GM23338 (cell line): ENCODE results near the gene SELE. TPM values are rescaled to one million over a fixed set of nuclear protein-coding genes. Genes with fewer than 3 reads are reported as not detected.

ENCODE experiments used
- ATAC-seq: fragments of 200-7000 bp; cut with Tn5 transposase; 3 replicates; pipeline ENCODE4 v1.9.1; 2020
- DNase-seq: peaks from one replicate; pipeline ENCODE4 v3.0.0-alpha.2; 2015; ENCODE audit warnings: low spot score
- H2AFZ ChIP-seq: fragments of 200-600 bp; sonication (generic); 2 replicates; pipeline ENCODE4 v1.8.0; 2016; ENCODE audit warnings: antibody characterized with exemption, mild to moderate bottlenecking, moderate library complexity
- H3F3A ChIP-seq: fragments of 200-600 bp; sonication (generic); replicated peaks from 2 replicates; pipeline ENCODE4 v1.8.0; 2017; ENCODE audit warnings: antibody characterized with exemption, mixed run types, low read depth
- H3K27ac ChIP-seq: fragments of 200-600 bp; sonication (generic); 2 replicates; pipeline ENCODE4 v1.6.1; 2016; ENCODE audit warnings: low read depth
- H3K27me3 ChIP-seq: fragments of 200-600 bp; sonication (generic); 2 replicates; pipeline ENCODE4 v1.8.0; 2016; ENCODE audit warnings: mild to moderate bottlenecking, mixed run types, moderate library complexity; ENCODE audit not compliant: insufficient read depth
- H3K36me3 ChIP-seq: fragments of 200-600 bp; sonication (generic); 2 replicates; pipeline ENCODE4 v1.8.0; 2016; ENCODE audit warnings: mild to moderate bottlenecking; ENCODE audit not compliant: insufficient read depth
- H3K4me1 ChIP-seq: fragments of 200-600 bp; sonication (generic); 2 replicates; pipeline ENCODE4 v1.8.0; 2016; ENCODE audit warnings: mild to moderate bottlenecking, moderate library complexity; ENCODE audit not compliant: insufficient read depth
- H3K4me2 ChIP-seq: fragments of 200-600 bp; sonication (generic); 2 replicates; pipeline ENCODE4 v1.7.1; 2017; ENCODE audit warnings: mixed run types
- H3K4me3 ChIP-seq: fragments of 200-600 bp; sonication (generic); 2 replicates; pipeline ENCODE4 v1.6.1; 2016; ENCODE audit warnings: mixed run types
- H3K79me2 ChIP-seq: fragments of 200-600 bp; sonication (generic); replicated peaks from 2 replicates; pipeline ENCODE4 v1.8.0; 2017; ENCODE audit warnings: mild to moderate bottlenecking; ENCODE audit not compliant: insufficient read depth
- H3K9me2 ChIP-seq: fragments of 200-600 bp; sonication (generic); 2 replicates; pipeline ENCODE4 v1.8.0; 2017; ENCODE audit not compliant: insufficient read depth
- H4K20me1 ChIP-seq: fragments of 200-600 bp; sonication (generic); replicated peaks from 2 replicates; pipeline ENCODE4 v1.8.0; 2017; ENCODE audit warnings: mild to moderate bottlenecking; ENCODE audit not compliant: insufficient read depth
- H3K27ac Mint-ChIP-seq: 2 replicates; pipeline ENCODE4 v1.8.0; 2020; ENCODE audit warnings: inconsistent platforms, mild to moderate bottlenecking, moderate library complexity, mixed read lengths
- H3K27me3 Mint-ChIP-seq: 3 replicates; pipeline ENCODE4 v1.8.0; 2022; ENCODE audit warnings: low read depth, mild to moderate bottlenecking, moderate library complexity, mixed read lengths, inconsistent platforms; ENCODE audit not compliant: insufficient read depth, poor library complexity
- H3K36me3 Mint-ChIP-seq: 3 replicates; pipeline ENCODE4 v1.8.0; 2021; ENCODE audit warnings: low read depth, mild to moderate bottlenecking, inconsistent platforms, moderate library complexity, mixed read lengths
- H3K4me1 Mint-ChIP-seq: 3 replicates; pipeline ENCODE4 v1.8.0; 2020; ENCODE audit warnings: mild to moderate bottlenecking, inconsistent platforms, mixed read lengths
- H3K4me3 Mint-ChIP-seq: 3 replicates; pipeline ENCODE4 v1.8.0; 2021; ENCODE audit warnings: moderate library complexity, mild to moderate bottlenecking, inconsistent platforms, mixed read lengths
- H3K9me3 Mint-ChIP-seq: 3 replicates; pipeline ENCODE4 v1.8.0; 2020; ENCODE audit warnings: moderate library complexity, mild to moderate bottlenecking, inconsistent platforms, mixed read lengths
- CREB1 ChIP-seq: fragments of 250-450 bp; sonication (Bioruptor Pico); IDR thresholded peaks from 2 replicates; pipeline ENCODE4 v1.5.0; 2020; ENCODE audit warnings: low read depth, mild to moderate bottlenecking, moderate library complexity
- CTCF ChIP-seq, 2 experiments: fragments of 200-600 bp in 1 of 2; sonication (generic) in 1 of 2; conservative IDR thresholded peaks; 2 replicates each; pipeline versions ENCODE4 v1.5.1 to v1.6.1; 2016 to 2017; ENCODE audit warnings: antibody characterized with exemption in 2 of 2, low read depth in 2 of 2, mild to moderate bottlenecking in 2 of 2, moderate library complexity in 1 of 2
- ETS1 ChIP-seq: IDR thresholded peaks from 2 replicates; pipeline ENCODE4 v1.6.1; 2016; ENCODE audit warnings: antibody characterized with exemption
- EZH2 ChIP-seq: fragments of 200-600 bp; sonication (generic); IDR thresholded peaks from one replicate; pipeline ENCODE4 v1.8.0; 2017; ENCODE audit warnings: antibody characterized with exemption, mild to moderate bottlenecking, low read depth; ENCODE audit not compliant: unreplicated experiment
- JUNB ChIP-seq: IDR thresholded peaks from one replicate; pipeline ENCODE4 v1.6.1; 2016; ENCODE audit warnings: antibody characterized with exemption; ENCODE audit not compliant: unreplicated experiment
- NANOG ChIP-seq: IDR thresholded peaks from 2 replicates; pipeline ENCODE4 v1.6.1; 2016; ENCODE audit warnings: antibody characterized with exemption, borderline replicate concordance
- POLR2AphosphoS5 ChIP-seq: IDR thresholded peaks from 2 replicates; pipeline ENCODE4 v1.6.1; 2016; ENCODE audit warnings: antibody characterized with exemption, low read depth
- REST ChIP-seq: IDR thresholded peaks from one replicate; pipeline ENCODE4 v1.6.1; 2018; ENCODE audit warnings: antibody characterized with exemption; ENCODE audit not compliant: unreplicated experiment
- STAT1 ChIP-seq: IDR thresholded peaks from one replicate; pipeline ENCODE4 v1.6.1; 2016; ENCODE audit warnings: antibody characterized with exemption; ENCODE audit not compliant: unreplicated experiment
- ZNF114 ChIP-seq: fragments of 250-450 bp; sonication (Bioruptor Pico); IDR thresholded peaks from 2 replicates; pipeline ENCODE4 v1.5.0; 2020; ENCODE audit warnings: mild to moderate bottlenecking, moderate library complexity
- ZNF462 ChIP-seq: fragments of 250-450 bp; sonication (Bioruptor Pico); IDR thresholded peaks from 2 replicates; pipeline ENCODE4 v1.5.0; 2020; ENCODE audit warnings: mild to moderate bottlenecking, moderate library complexity
- polyA plus RNA-seq: library from polyadenylated mRNA; unstranded; fragments of >200 nt; fragmentation: Nextera tagmentation; extraction: Ambion mirVana; gene quantifications from 2 replicates; pipeline ENCODE4 v1.2.1, GENCODE V29; 2016
- total RNA-seq: library from RNA; depleted of rRNA; stranded (reverse); fragments of >200 nt; shearing (Covaris generic); gene quantifications from 2 replicates; pipeline ENCODE4 v1.2.3, GENCODE V29; 2014

The SELE gene
- total and polyA plus RNA-seq, 2 experiments from 2014 or later = not detected

- Histone ChIP-seq H3K9me2 (no peaks in the 10 kb centered on the region), H3K27ac (no peak overlapping the region), H3K4me1 (no peaks in the 10 kb centered on the region), H3K79me2 (no peaks in the 10 kb centered on the region), H3K36me3 (no peaks in the 10 kb centered on the region), H3K4me3 (no peak overlapping the region), H3K27me3 (no peaks in the 10 kb centered on the region), H2AFZ (no peak overlapping the region), H3F3A (no peaks in the 10 kb centered on the region), H4K20me1 (no peaks in the 10 kb centered on the region), H3K4me2 (no peak overlapping the region)
- TF ChIP-seq ZNF114 (CRISPR knock-in tag) (no peak), ZNF462 (CRISPR knock-in tag) (no peak), CREB1 (CRISPR knock-in tag) (no peak), JUNB (no peak), NANOG (no peak), REST (no peak), EZH2 (no peak), STAT1 (no peak), ETS1 (no peak), CTCF (conservative IDR thresholded peaks at IDR 0.05; ENCODE audit: low read depth in 2 of 2) (no peak), POLR2AphosphoS5 (no peak)
- Mint-ChIP-seq H3K9me3 (no peaks in the 10 kb centered on the region), H3K4me1 (no peaks in the 10 kb centered on the region), H3K4me3 (no peak overlapping the region), H3K36me3 (no peaks in the 10 kb centered on the region), H3K27me3 (peaks cover 16% of the 10 kb centered on the region), H3K27ac (no peak overlapping the region)
- DNase-seq = no peak
- no peak for ATAC-seq
Measured at GRCh38 chr1:169698976-169699375, 34.9 kb downstream of the SELE start.
